ENCODE results near the gene EXD3. TPM values are rescaled to one million over a fixed set of nuclear protein-coding genes. Genes with fewer than 3 reads are reported as not detected.

Gene EXD3
- total RNA-seq, 2 experiments from 2014 or later = 20.8 to 27.0 TPM

DNA sequence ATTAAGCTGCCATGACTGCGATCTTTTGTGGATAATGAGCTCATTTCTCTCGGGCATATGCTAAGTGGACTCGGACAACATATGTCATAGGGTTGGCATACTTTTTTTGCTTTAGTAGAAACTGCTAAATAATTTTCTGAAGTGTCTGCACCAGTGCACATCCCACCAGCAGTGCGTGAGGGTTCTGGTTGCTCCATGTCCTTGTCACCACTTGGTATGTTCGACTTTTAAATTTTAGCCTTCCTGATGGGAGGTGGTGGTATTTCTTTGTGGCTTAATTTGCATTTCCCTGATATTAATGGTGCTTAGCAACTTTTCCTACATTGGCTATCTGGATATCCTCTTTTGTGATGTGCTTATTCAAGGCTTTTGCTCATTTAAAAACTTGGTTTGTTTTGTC lies 63.1 kb downstream of the EXD3 start:
- TF ChIP-seq, protein P1, sequence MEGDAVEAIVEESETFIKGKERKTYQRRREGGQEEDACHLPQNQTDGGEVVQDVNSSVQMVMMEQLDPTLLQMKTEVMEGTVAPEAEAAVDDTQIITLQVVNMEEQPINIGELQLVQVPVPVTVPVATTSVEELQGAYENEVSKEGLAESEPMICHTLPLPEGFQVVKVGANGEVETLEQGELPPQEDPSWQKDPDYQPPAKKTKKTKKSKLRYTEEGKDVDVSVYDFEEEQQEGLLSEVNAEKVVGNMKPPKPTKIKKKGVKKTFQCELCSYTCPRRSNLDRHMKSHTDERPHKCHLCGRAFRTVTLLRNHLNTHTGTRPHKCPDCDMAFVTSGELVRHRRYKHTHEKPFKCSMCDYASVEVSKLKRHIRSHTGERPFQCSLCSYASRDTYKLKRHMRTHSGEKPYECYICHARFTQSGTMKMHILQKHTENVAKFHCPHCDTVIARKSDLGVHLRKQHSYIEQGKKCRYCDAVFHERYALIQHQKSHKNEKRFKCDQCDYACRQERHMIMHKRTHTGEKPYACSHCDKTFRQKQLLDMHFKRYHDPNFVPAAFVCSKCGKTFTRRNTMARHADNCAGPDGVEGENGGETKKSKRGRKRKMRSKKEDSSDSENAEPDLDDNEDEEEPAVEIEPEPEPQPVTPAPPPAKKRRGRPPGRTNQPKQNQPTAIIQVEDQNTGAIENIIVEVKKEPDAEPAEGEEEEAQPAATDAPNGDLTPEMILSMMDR (conservative IDR thresholded peaks at IDR 0.05; ENCODE audit: low read length) = no peak
- TF ChIP-seq EZH2phosphoT487 (IDR thresholded peaks at IDR 0.05; ENCODE audit: borderline replicate concordance, low read depth, low read length) = no peak
- Histone ChIP-seq H3K9me3 (ENCODE audit: low read length) (peaks cover 18% of the 10 kb centered on the region), H3K9me2 (ENCODE audit: insufficient read depth, low read length) (no peaks in the 10 kb centered on the region), H4K20me1 (ENCODE audit: insufficient read depth, low read length) (no peaks in the 10 kb centered on the region), H3K79me2 (ENCODE audit: insufficient read depth, low read depth, low read length) (no peaks in the 10 kb centered on the region), H3K36me3 (ENCODE audit: insufficient read depth, low read length) (no peaks in the 10 kb centered on the region), H3K4me2 (ENCODE audit: low read length) (no peak overlapping the region), H3K4me1 (ENCODE audit: insufficient read depth, low read length, poor library complexity, severe bottlenecking) (no peaks in the 10 kb centered on the region), H3K27ac (ENCODE audit: low read depth, low read length, poor library complexity, severe bottlenecking) (no peak overlapping the region), H3K4me3 (ENCODE audit: low read depth, low read length, poor library complexity, severe bottlenecking) (no peak overlapping the region), H2AFZ (ENCODE audit: low read length) (no peak overlapping the region)
- ChIA-PET POLR2A (no interaction called here), CTCF (ENCODE audit: unreplicated experiment) (no interaction called here)
- BruUV-seq (replicated peaks) = no TSS peak
- intact Hi-C loops (cut with micrococcal nuclease; ENCODE audit: unreplicated experiment) = no loop called here
- no peak for DNase-seq (ENCODE audit: low spot score)

DNA sequence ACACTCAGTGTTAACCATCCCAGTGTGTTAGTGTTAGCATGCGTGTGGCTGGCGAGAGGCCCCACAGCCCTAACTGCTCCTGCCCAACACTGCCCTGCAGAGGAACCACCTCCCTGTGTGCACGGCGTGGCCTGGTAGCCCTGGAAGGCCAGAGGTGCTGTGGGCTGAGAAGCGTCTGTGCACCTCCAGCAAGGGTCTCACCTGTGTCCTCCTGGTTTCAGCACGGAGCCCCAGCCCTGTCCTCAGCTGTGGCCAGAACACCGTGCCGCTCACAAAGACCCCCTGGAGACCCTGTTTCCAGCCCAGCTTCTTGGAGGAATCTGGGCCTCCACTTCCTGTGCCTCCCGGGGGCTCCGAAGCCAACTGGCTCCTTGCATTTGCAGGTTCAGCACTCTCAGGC lies 64.8 kb downstream of the EXD3 start:
- TF ChIP-seq, protein P1 (conservative IDR thresholded peaks at IDR 0.05; ENCODE audit: low read length) = no peak
- TF ChIP-seq EZH2phosphoT487 (IDR thresholded peaks at IDR 0.05; ENCODE audit: borderline replicate concordance, low read depth, low read length) = no peak

DNA sequence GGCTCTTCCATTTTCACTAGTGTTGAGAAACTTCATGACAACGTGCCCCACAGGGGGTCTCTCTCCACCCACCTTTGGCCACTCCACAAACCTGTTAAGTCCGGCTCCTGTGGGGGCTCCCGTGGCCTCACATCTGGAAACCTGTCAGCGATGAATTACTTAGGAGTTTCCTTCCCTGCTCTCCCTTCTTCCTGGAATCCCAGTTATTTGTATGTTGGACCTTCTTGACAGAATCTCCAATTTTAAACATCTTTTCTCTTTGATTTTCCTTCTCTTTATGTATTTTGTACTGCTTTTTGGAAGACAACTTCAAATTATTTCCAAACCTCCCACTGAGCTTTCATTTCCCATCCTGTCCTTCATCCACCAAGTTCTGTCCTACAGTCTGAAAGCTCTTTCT lies 65.8 kb downstream of the EXD3 start:
- no peaks in the 10 kb centered on the region for H3K9me2 ChIP-seq (ENCODE audit: insufficient read depth, low read length)
- no peak overlapping the region for H3K4me3 ChIP-seq (ENCODE audit: low read depth, low read length, poor library complexity, severe bottlenecking)
- no peak overlapping the region for H3K27ac ChIP-seq (ENCODE audit: low read depth, low read length, poor library complexity, severe bottlenecking)
- peaks cover 18% of the 10 kb centered on the region for H3K9me3 ChIP-seq (ENCODE audit: low read length)
- no peaks in the 10 kb centered on the region for H3K36me3 ChIP-seq (ENCODE audit: insufficient read depth, low read length)
- no peak for DNase-seq (ENCODE audit: low spot score)
- ChIA-PET CTCF (ENCODE audit: unreplicated experiment) (no interaction called here), POLR2A (no interaction called here)
- no peak overlapping the region for H3K4me2 ChIP-seq (ENCODE audit: low read length)
- H2AFZ ChIP-seq (ENCODE audit: low read length) = no peak overlapping the region
- H4K20me1 ChIP-seq (ENCODE audit: insufficient read depth, low read length) = no peaks in the 10 kb centered on the region
- BruUV-seq (replicated peaks) = no TSS peak
- intact Hi-C loops (cut with micrococcal nuclease; ENCODE audit: unreplicated experiment) = no loop called here
- no peaks in the 10 kb centered on the region for H3K79me2 ChIP-seq (ENCODE audit: insufficient read depth, low read depth, low read length)
- TF ChIP-seq, protein P1 (conservative IDR thresholded peaks at IDR 0.05; ENCODE audit: low read length) = no peak
- TF ChIP-seq EZH2phosphoT487 (IDR thresholded peaks at IDR 0.05; ENCODE audit: borderline replicate concordance, low read depth, low read length) = no peak
- H3K4me1 ChIP-seq (ENCODE audit: insufficient read depth, low read length, poor library complexity, severe bottlenecking) = no peaks in the 10 kb centered on the region

More for the DNA sequence above, 64.8 kb downstream of the EXD3 start:
- no peak for DNase-seq (ENCODE audit: low spot score)
- intact Hi-C loops (cut with micrococcal nuclease; ENCODE audit: unreplicated experiment) = no loop called here
- H3K4me3 ChIP-seq (ENCODE audit: low read depth, low read length, poor library complexity, severe bottlenecking) = no peak overlapping the region
- H3K36me3 ChIP-seq (ENCODE audit: insufficient read depth, low read length) = no peaks in the 10 kb centered on the region
- H3K9me2 ChIP-seq (ENCODE audit: insufficient read depth, low read length) = no peaks in the 10 kb centered on the region
- no peak overlapping the region for H3K4me2 ChIP-seq (ENCODE audit: low read length)
- H2AFZ ChIP-seq (ENCODE audit: low read length) = no peak overlapping the region
- no TSS peak for BruUV-seq (replicated peaks)
- no peaks in the 10 kb centered on the region for H4K20me1 ChIP-seq (ENCODE audit: insufficient read depth, low read length)
- no peaks in the 10 kb centered on the region for H3K4me1 ChIP-seq (ENCODE audit: insufficient read depth, low read length, poor library complexity, severe bottlenecking)
- no peaks in the 10 kb centered on the region for H3K79me2 ChIP-seq (ENCODE audit: insufficient read depth, low read depth, low read length)
- H3K9me3 ChIP-seq (ENCODE audit: low read length) = peaks cover 18% of the 10 kb centered on the region
- CTCF ChIA-PET (ENCODE audit: unreplicated experiment) = no interaction called here
- POLR2A ChIA-PET = no interaction called here
- H3K27ac ChIP-seq (ENCODE audit: low read depth, low read length, poor library complexity, severe bottlenecking) = no peak overlapping the region
